Liver (tissue), 3 donors: ENCODE data around the gene P2RY8.

ENCODE experiments used
- CTCF ChIP-seq: fragments of 150-350 bp; IDR thresholded peaks from 2 replicates; pipeline ENCODE4 v1.5.1; 2017; ENCODE audit warnings: improper control_type of control experiment, low read depth, low read length; ENCODE audit not compliant: missing input control
- FOXA1 ChIP-seq: IDR thresholded peaks from 2 replicates; pipeline ENCODE4 v1.6.1; 2016; ENCODE audit warnings: antibody characterized with exemption
- GABPA ChIP-seq, 2 donors: IDR thresholded peaks in 1 of 2; conservative IDR thresholded peaks in 1 of 2; 2 replicates each; pipeline ENCODE4 v1.6.1; 2016; ENCODE audit warnings: antibody characterized with exemption in 2 of 2, mild to moderate bottlenecking in 1 of 2, moderate library complexity in 1 of 2
- JUND ChIP-seq, 2 donors: IDR thresholded peaks; 2 replicates each; pipeline ENCODE4 v1.6.1; 2016; ENCODE audit warnings: antibody characterized with exemption in 2 of 2
- RAD21 ChIP-seq, 2 donors: IDR thresholded peaks; 2 replicates each; pipeline ENCODE4 v1.6.1; 2016; ENCODE audit warnings: antibody characterized with exemption in 2 of 2, mild to moderate bottlenecking in 2 of 2
- REST ChIP-seq: IDR thresholded peaks from 2 replicates; pipeline ENCODE4 v1.6.1; 2016; ENCODE audit warnings: antibody characterized with exemption, mild to moderate bottlenecking
- SP1 ChIP-seq: IDR thresholded peaks from 2 replicates; pipeline ENCODE4 v1.6.1; 2018; ENCODE audit warnings: antibody characterized with exemption, mild to moderate bottlenecking
- ZBTB33 ChIP-seq: IDR thresholded peaks from 2 replicates; pipeline ENCODE4 v1.6.1; 2016; ENCODE audit warnings: antibody characterized with exemption
- donor health status: healthy.
- donor health status: healthy.

- TF ChIP-seq CTCF = no peak
- TF ChIP-seq ZBTB33 = no peak
- TF ChIP-seq SP1 = no peak
- no peak for TF ChIP-seq RAD21 (IDR thresholded peaks at IDR 0.05)
- no peak for TF ChIP-seq JUND (IDR thresholded peaks at IDR 0.05)
- no peak for TF ChIP-seq GABPA (IDR thresholded peaks at IDR 0.05 in 1 of 2, conservative IDR thresholded peaks at IDR 0.05 in 1 of 2)
- TF ChIP-seq REST = no peak
- no peak for TF ChIP-seq FOXA1
These were observed 34.1 kb downstream of the P2RY8 start for GRCh38 chrX:1502853-1503252.
